Gastrocnemius medialis (tissue), 4 donors: ENCODE data around the gene CYP27A1.

ENCODE experiments used
- CTCF ChIP-seq, 5 experiments: fragments of 450-650 bp in 3 of 5; fragments of 200-600 bp in 2 of 5; sonication (generic) in 2 of 5; IDR thresholded peaks in 4 of 5; conservative IDR thresholded peaks in 1 of 5; 1 replicate in 4 of 5; 2 replicates in 1 of 5; pipeline ENCODE4 v1.5.1; 2016 to 2019; ENCODE audit warnings: antibody characterized with exemption in 5 of 5, mild to moderate bottlenecking in 3 of 5, moderate library complexity in 3 of 5
- POLR2A ChIP-seq, 2 donors: fragments of 450-650 bp; IDR thresholded peaks; one replicate each; pipeline ENCODE4 v1.6.1; 2017; ENCODE audit warnings: antibody characterized with exemption in 2 of 2, mild to moderate bottlenecking in 2 of 2, moderate library complexity in 2 of 2

- TF ChIP-seq CTCF (IDR thresholded peaks at IDR 0.05 in 4 of 5, conservative IDR thresholded peaks at IDR 0.05 in 1 of 5) (no peak), POLR2A (IDR thresholded peaks at IDR 0.05) (no peak)
Observed at GRCh38 chr2:218755198-218755566, 26.8 kb upstream of the CYP27A1 start.
